ENCODE measurements around the gene ANKRD33B. TPM values are rescaled to one million over a fixed set of nuclear protein-coding genes. Genes with fewer than 3 reads are reported as not detected.

Gene ANKRD33B
- total RNA-seq, 1 experiment from 2014 or later, result 6.9 TPM

DNA sequence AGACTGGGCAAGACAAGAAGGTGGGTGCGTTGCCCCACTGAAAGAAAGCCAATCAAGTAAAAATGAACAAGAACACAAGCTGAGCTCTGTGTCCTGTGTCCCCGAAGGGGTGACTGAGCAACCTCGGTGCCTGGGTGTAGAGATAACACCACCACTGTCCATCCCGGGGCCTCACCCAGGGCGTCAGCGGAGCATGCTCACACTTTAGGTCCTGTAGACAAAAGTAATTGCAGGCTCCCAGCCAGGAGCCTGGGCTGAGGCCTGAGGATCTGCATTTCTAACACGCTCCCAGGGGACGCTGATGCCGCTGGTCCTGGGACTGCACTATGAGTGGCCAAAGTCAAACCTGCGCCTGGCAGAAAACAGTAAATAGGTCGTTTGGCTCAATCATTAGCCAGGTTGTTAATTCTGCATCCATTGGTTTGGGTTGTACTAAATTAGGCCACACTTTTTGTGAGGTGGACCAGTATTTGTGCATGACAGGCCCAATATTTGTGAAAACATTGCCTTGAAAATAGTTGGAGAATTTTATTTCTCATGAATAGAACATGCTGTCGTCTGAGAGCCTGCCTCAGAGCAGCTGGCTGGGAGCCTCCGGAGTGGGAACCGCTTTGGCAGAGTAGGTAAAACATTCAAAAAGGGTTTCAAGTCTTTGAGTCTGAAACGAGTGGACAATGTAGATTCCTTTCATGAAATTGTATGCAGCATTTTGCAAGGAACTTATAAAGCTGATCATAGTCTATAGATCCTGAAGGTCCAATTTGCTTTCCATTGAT lies 38.3 kb downstream of the ANKRD33B start:
- H3K27ac Mint-ChIP-seq, result no peak overlapping the region
- Histone ChIP-seq H3K18ac (ENCODE audit: insufficient read length, low read depth, low read length) (no peak overlapping the region), H3K27me3 (ENCODE audit: insufficient read depth, low read length) (no peaks in the 10 kb centered on the region), H3K79me1 (ENCODE audit: insufficient read depth, low read depth, low read length, poor library complexity, severe bottlenecking) (no peaks in the 10 kb centered on the region), H3K23me2 (ENCODE audit: insufficient read length, low read depth, low read length, poor library complexity, severe bottlenecking) (no peaks in the 10 kb centered on the region), H2BK15ac (ENCODE audit: low read depth, low read length) (no peak overlapping the region), H3K56ac (ENCODE audit: insufficient read length, low read depth, low read length) (no peak overlapping the region), H4K5ac (ENCODE audit: insufficient read length, low read depth, low read length) (no peak overlapping the region), H2BK120ac (ENCODE audit: low read depth, low read length, poor library complexity, severe bottlenecking) (no peak overlapping the region), H3K9me3 (ENCODE audit: control insufficient read depth, low read depth, low read length) (no peaks in the 10 kb centered on the region), H3K14ac (ENCODE audit: insufficient read depth, low read length) (no peak overlapping the region), H3K9ac (ENCODE audit: extremely low read depth, insufficient read length, low read length) (no peak overlapping the region), H4K91ac (ENCODE audit: insufficient read length, low read depth, low read length) (no peak overlapping the region), H3K27ac (ENCODE audit: insufficient read length, low read depth, low read length) (no peak overlapping the region), H2BK12ac (ENCODE audit: insufficient read length, low read depth, low read length) (no peak overlapping the region), H2AFZ (ENCODE audit: low read length) (no peak overlapping the region), H3K23ac (ENCODE audit: insufficient read length, low read depth, low read length) (no peak overlapping the region), H3K79me2 (ENCODE audit: insufficient read depth, low read length) (no peaks in the 10 kb centered on the region), H3T11ph (ENCODE audit: low read length) (no peak overlapping the region), H4K20me1 (ENCODE audit: control insufficient read depth, insufficient read depth, insufficient read length) (no peaks in the 10 kb centered on the region), H3K4me2 (ENCODE audit: insufficient read depth, insufficient read length, low read length) (no peak overlapping the region), H2BK20ac (ENCODE audit: low read depth, low read length, poor library complexity, severe bottlenecking) (no peak overlapping the region), H2BK5ac (ENCODE audit: insufficient read length, low read length) (no peak overlapping the region), H3K4ac (ENCODE audit: low read depth, low read length) (no peak overlapping the region), H4K8ac (replicated peaks; ENCODE audit: insufficient read length, low read depth, low read length) (no peak overlapping the region), H3K4me1 (ENCODE audit: insufficient read depth, low read length) (peaks cover 1% of the 10 kb centered on the region; the same call in 1 of the 2 replicates), H2AK5ac (ENCODE audit: insufficient read length, low read length) (no peak overlapping the region)
- TF ChIP-seq CTCF (conservative IDR thresholded peaks at IDR 0.05), result no peak
- H3K4me1 Mint-ChIP-seq, result peaks cover 13 to 16% of the 10 kb centered on the region in 2 experiments
- no peak overlapping the region for H3K4me3 Mint-ChIP-seq
- no peaks in the 10 kb centered on the region for H3K27me3 Mint-ChIP-seq (ENCODE audit: low read depth)
- H3K9me3 Mint-ChIP-seq, result no peaks in the 10 kb centered on the region
- no CpG with 5 or more reads among the region's 15 CpGs for WGBS (ENCODE audit: extremely low coverage, insufficient read length, low lambda C conversion rate)
- no peaks in the 10 kb centered on the region for H3K36me3 Mint-ChIP-seq (ENCODE audit: insufficient read depth in 1 of 3, low read depth in 3 of 3)
- DNase-seq, result no peak
